CD8-positive, alpha-beta memory T cell (primary cell): ENCODE data around the gene CAPN13. TPM values are rescaled to one million over a fixed set of nuclear protein-coding genes. Genes with fewer than 3 reads are reported as not detected.

Experiments used
- CTCF ChIA-PET: fragments of 350-600 bp; sonication (Branson Sonifier 250); formaldehyde crosslinking; loops from one replicate; lab custom pipeline; 2021; ENCODE audit warnings: antibody characterized with exemption; lab: Charles Lee
- POLR2A ChIA-PET: fragments of 350-600 bp; sonication (Branson Sonifier 250); formaldehyde crosslinking; loops from one replicate; lab custom pipeline; 2021; ENCODE audit warnings: antibody characterized with exemption; lab: Charles Lee
- DNase-seq, 5 donors: peaks; one replicate each; pipeline versions ENCODE4 v3.0.0 to v3.0.0-alpha.2; 2020 to 2022; ENCODE audit warnings: mixed read lengths in 1 of 5
- H3K27ac ChIP-seq: one replicate; pipeline ENCODE4 v1.7.0; 2013; ENCODE audit warnings: low read depth, mild to moderate bottlenecking, low read length, moderate library complexity
- H3K27me3 ChIP-seq: 2 replicates; pipeline ENCODE4 v1.7.0; 2013; ENCODE audit warnings: low read length, mild to moderate bottlenecking; ENCODE audit not compliant: insufficient read depth, poor library complexity, severe bottlenecking
- H3K36me3 ChIP-seq: 2 replicates; pipeline ENCODE4 v1.7.0; 2013; ENCODE audit warnings: mild to moderate bottlenecking, low read length, moderate library complexity; ENCODE audit not compliant: insufficient read depth
- H3K4me1 ChIP-seq: 2 replicates; pipeline ENCODE4 v1.7.0; 2013; ENCODE audit warnings: mild to moderate bottlenecking, low read length, moderate library complexity; ENCODE audit not compliant: insufficient read depth
- H3K4me3 ChIP-seq: 2 replicates; pipeline ENCODE4 v1.7.0; 2013; ENCODE audit warnings: mild to moderate bottlenecking, low read length
- H3K9me3 ChIP-seq: 2 replicates; pipeline ENCODE4 v1.7.0; 2013; ENCODE audit warnings: mild to moderate bottlenecking, low read length
- H3K27ac Mint-ChIP-seq, 8 donors: one replicate each; pipeline ENCODE4 v1.8.0; 2020 to 2021; ENCODE audit warnings: mixed read lengths in 8 of 8, mild to moderate bottlenecking in 6 of 8, inconsistent platforms in 3 of 8, moderate library complexity in 3 of 8
- H3K27me3 Mint-ChIP-seq, 2 donors: one replicate each; pipeline ENCODE4 v1.8.0; 2020 to 2021; ENCODE audit warnings: mixed read lengths in 2 of 2, mild to moderate bottlenecking in 1 of 2, moderate library complexity in 1 of 2
- H3K36me3 Mint-ChIP-seq, 3 donors: one replicate each; pipeline ENCODE4 v1.8.0; 2020 to 2021; ENCODE audit warnings: mixed read lengths in 3 of 3, inconsistent platforms in 1 of 3, mild to moderate bottlenecking in 1 of 3
- H3K4me1 Mint-ChIP-seq, 3 donors: one replicate each; pipeline ENCODE4 v1.8.0; 2020 to 2021; ENCODE audit warnings: mixed read lengths in 3 of 3, inconsistent platforms in 1 of 3, mild to moderate bottlenecking in 1 of 3
- H3K4me3 Mint-ChIP-seq, 7 donors: one replicate each; pipeline ENCODE4 v1.8.0; 2020 to 2021; ENCODE audit warnings: mixed read lengths in 7 of 7, mild to moderate bottlenecking in 6 of 7, moderate library complexity in 4 of 7, inconsistent platforms in 2 of 7
- H3K9me3 Mint-ChIP-seq, 5 donors: one replicate each; pipeline ENCODE4 v1.8.0; 2020 to 2022; ENCODE audit warnings: mixed read lengths in 5 of 5, mild to moderate bottlenecking in 3 of 5, moderate library complexity in 2 of 5, inconsistent platforms in 1 of 5
- polyA plus RNA-seq: library from polyadenylated mRNA; unstranded; fragments of 300-500 nt; fragmentation: Illumina TruSeq; gene quantifications from one replicate; pipeline ENCODE4 v1.2.3, GENCODE V29; 2021
- total RNA-seq, 2 experiments: library from RNA; stranded (reverse); gene quantifications; one replicate each; pipeline ENCODE4 v1.2.3, GENCODE V29; 2021

Gene CAPN13
- total and polyA plus RNA-seq, 3 experiments from 2014 or later: not detected

- Histone ChIP-seq H3K27me3 (no peaks in the 10 kb centered on the region), H3K4me3 (no peak overlapping the region), H3K9me3 (no peaks in the 10 kb centered on the region), H3K36me3 (no peaks in the 10 kb centered on the region), H3K4me1 (no peaks in the 10 kb centered on the region), H3K27ac (no peak overlapping the region)
- DNase-seq: no peak
- POLR2A ChIA-PET: no interaction called here
- no peaks in the 10 kb centered on the region for H3K9me3 Mint-ChIP-seq
- H3K27me3 Mint-ChIP-seq: peaks cover 8 to 36% of the 10 kb centered on the region in 2 donors
- CTCF ChIA-PET: no interaction called here
- no peaks in the 10 kb centered on the region for H3K4me1 Mint-ChIP-seq
- no peak overlapping the region for H3K4me3 Mint-ChIP-seq
- H3K27ac Mint-ChIP-seq: no peak overlapping the region
- no peaks in the 10 kb centered on the region for H3K36me3 Mint-ChIP-seq
Measured at GRCh38 chr2:30781961-30782533, 25.2 kb downstream of the CAPN13 start.

GRCh38 chr2:30781451-30781850 lies 25.8 kb downstream of the CAPN13 start:
- H3K27me3 Mint-ChIP-seq: peaks cover 6 to 32% of the 10 kb centered on the region in 2 donors
- no peak overlapping the region for H3K27ac ChIP-seq
- no peak for DNase-seq
- no peaks in the 10 kb centered on the region for H3K4me1 ChIP-seq
- no peaks in the 10 kb centered on the region for H3K9me3 Mint-ChIP-seq
- no peak overlapping the region for H3K27ac Mint-ChIP-seq
- H3K36me3 Mint-ChIP-seq: no peaks in the 10 kb centered on the region
- no peaks in the 10 kb centered on the region for H3K36me3 ChIP-seq
- no peaks in the 10 kb centered on the region for H3K9me3 ChIP-seq
- H3K4me3 Mint-ChIP-seq: no peak overlapping the region
- H3K4me3 ChIP-seq: no peak overlapping the region
- no peaks in the 10 kb centered on the region for H3K27me3 ChIP-seq
- ChIA-PET POLR2A (no interaction called here), CTCF (no interaction called here)
- no peaks in the 10 kb centered on the region for H3K4me1 Mint-ChIP-seq

- H3K36me3 ChIP-seq: no peaks in the 10 kb centered on the region
- H3K4me1 ChIP-seq: no peaks in the 10 kb centered on the region
- Mint-ChIP-seq H3K27me3 (peaks cover 5 to 26% of the 10 kb centered on the region in 2 donors), H3K4me3 (no peak overlapping the region), H3K27ac (no peak overlapping the region), H3K36me3 (no peaks in the 10 kb centered on the region), H3K9me3 (no peaks in the 10 kb centered on the region), H3K4me1 (peaks cover under 1% of the 10 kb centered on the region in 3 donors)
- no peaks in the 10 kb centered on the region for H3K9me3 ChIP-seq
- no peak overlapping the region for H3K4me3 ChIP-seq
- ChIA-PET CTCF (no interaction called here), POLR2A (no interaction called here)
- no peaks in the 10 kb centered on the region for H3K27me3 ChIP-seq
- DNase-seq: no peak
- no peak overlapping the region for H3K27ac ChIP-seq
Measured at GRCh38 chr2:30780776-30781330, 26.4 kb downstream of the CAPN13 start.

- peaks cover 1 to 19% of the 10 kb centered on the region in 2 donors for H3K27me3 Mint-ChIP-seq
- H3K9me3 ChIP-seq: no peaks in the 10 kb centered on the region
- H3K27me3 ChIP-seq: no peaks in the 10 kb centered on the region
- no peaks in the 10 kb centered on the region for H3K4me1 ChIP-seq
- H3K4me1 Mint-ChIP-seq: peaks cover 4 to 5% (median 5%) of the 10 kb centered on the region in 3 donors
- no peak overlapping the region for H3K27ac ChIP-seq
- ChIA-PET POLR2A (no interaction called here), CTCF (no interaction called here)
- H3K36me3 ChIP-seq: no peaks in the 10 kb centered on the region
- no peak overlapping the region for H3K4me3 ChIP-seq
- H3K4me3 Mint-ChIP-seq: no peak overlapping the region
- no peak for DNase-seq
- H3K36me3 Mint-ChIP-seq: no peaks in the 10 kb centered on the region
- no peak overlapping the region for H3K27ac Mint-ChIP-seq
- H3K9me3 Mint-ChIP-seq: no peaks in the 10 kb centered on the region
Measured at GRCh38 chr2:30778611-30779010, 28.6 kb downstream of the CAPN13 start.

GRCh38 chr2:30777661-30778505 lies 29.4 kb downstream of the CAPN13 start:
- DNase-seq: no peak
- Mint-ChIP-seq H3K4me1 (peaks cover 4 to 5% (median 5%) of the 10 kb centered on the region in 3 donors), H3K4me3 (no peak overlapping the region), H3K36me3 (no peaks in the 10 kb centered on the region), H3K9me3 (no peaks in the 10 kb centered on the region), H3K27me3 (peaks cover 1 to 16% of the 10 kb centered on the region in 2 donors), H3K27ac (no peak overlapping the region)
- Histone ChIP-seq H3K4me3 (no peak overlapping the region), H3K4me1 (no peaks in the 10 kb centered on the region), H3K27me3 (no peaks in the 10 kb centered on the region), H3K9me3 (no peaks in the 10 kb centered on the region), H3K36me3 (no peaks in the 10 kb centered on the region), H3K27ac (no peak overlapping the region)
- ChIA-PET POLR2A (no interaction called here), CTCF (no interaction called here)

GRCh38 chr2:30776831-30777635 lies 30.2 kb downstream of the CAPN13 start:
- no peaks in the 10 kb centered on the region for H3K9me3 Mint-ChIP-seq
- no peak overlapping the region for H3K4me3 ChIP-seq
- no peak overlapping the region for H3K27ac Mint-ChIP-seq
- no peaks in the 10 kb centered on the region for H3K9me3 ChIP-seq
- H3K4me1 ChIP-seq: no peaks in the 10 kb centered on the region
- H3K4me3 Mint-ChIP-seq: no peak overlapping the region
- no peaks in the 10 kb centered on the region for H3K36me3 ChIP-seq
- H3K27me3 ChIP-seq: no peaks in the 10 kb centered on the region
- no peak for DNase-seq
- ChIA-PET CTCF (no interaction called here), POLR2A (no interaction called here)
- H3K4me1 Mint-ChIP-seq: peaks cover 4 to 5% (median 5%) of the 10 kb centered on the region in 3 donors
- peaks cover under 1 to 9% of the 10 kb centered on the region in 2 donors for H3K27me3 Mint-ChIP-seq
- no peaks in the 10 kb centered on the region for H3K36me3 Mint-ChIP-seq
- H3K27ac ChIP-seq: no peak overlapping the region

- DNase-seq: no peak
- CTCF ChIA-PET: no interaction called here
Measured at GRCh38 chr2:30775833-30776232, 31.4 kb downstream of the CAPN13 start.

More at GRCh38 chr2:30775833-30776232, 31.4 kb downstream of the CAPN13 start:
- H3K27ac ChIP-seq: no peak overlapping the region
- H3K27me3 ChIP-seq: no peaks in the 10 kb centered on the region
- no peaks in the 10 kb centered on the region for H3K4me1 ChIP-seq
- H3K4me3 ChIP-seq: no peak overlapping the region
- Mint-ChIP-seq H3K4me1 (peaks cover 4 to 5% (median 5%) of the 10 kb centered on the region in 3 donors), H3K9me3 (no peaks in the 10 kb centered on the region), H3K27me3 (peaks cover 5 to 19% of the 10 kb centered on the region in 2 donors), H3K27ac (no peak overlapping the region), H3K4me3 (peak overlapping the region in 1 of 7 donors; percentile 21), H3K36me3 (no peaks in the 10 kb centered on the region)
- H3K36me3 ChIP-seq: no peaks in the 10 kb centered on the region
- H3K9me3 ChIP-seq: no peaks in the 10 kb centered on the region
- POLR2A ChIA-PET: no interaction called here
